Right lung (tissue), 5 donors: Measurements from ENCODE around the gene PIK3R5. TPM values are rescaled to one million over a fixed set of nuclear protein-coding genes. Genes with fewer than 3 reads are reported as not detected.

Experiments used
- DNase-seq, 2 donors: peaks; one replicate each; pipeline ENCODE4 v3.0.0-alpha.2; 2013
- polyA plus RNA-seq, 5 donors: library from polyadenylated mRNA; unstranded; fragments of 120-200 nt; gene quantifications; one replicate each; pipeline versions ENCODE4 v1.2.1 to v1.2.3, GENCODE V29; 2013; ENCODE audit warnings: inconsistent platforms in 1 of 5, low replicate concordance in 1 of 5; ENCODE audit not compliant: insufficient read length in 5 of 5, insufficient read depth in 1 of 5

PIK3R5 gene
- polyA plus RNA-seq, 5 donors = 1.4 to 2.4 (median 1.8) TPM

GRCh38 chr17:8881606-8882005 is 83.9 kb downstream of the PIK3R5 start:
- DNase-seq = no peak

GRCh38 chr17:8880466-8880865 is 85.0 kb downstream of the PIK3R5 start:
- DNase-seq = no peak

GRCh38 chr17:8879410-8879809 is 86.1 kb downstream of the PIK3R5 start:
- DNase-seq = no peak

- no peak for DNase-seq
Observed at GRCh38 chr17:8877984-8878383, 87.5 kb downstream of the PIK3R5 start.

GRCh38 chr17:8875957-8876356 is 89.5 kb downstream of the PIK3R5 start:
- no peak for DNase-seq

GRCh38 chr17:8875436-8875835 is 90.1 kb downstream of the PIK3R5 start:
- no peak for DNase-seq

- no peak for DNase-seq
Observed at GRCh38 chr17:8873801-8874715, 91.4 kb downstream of the PIK3R5 start.

GRCh38 chr17:8872705-8873435 is 92.6 kb downstream of the PIK3R5 start:
- no peak for DNase-seq

- DNase-seq = no peak
Observed at GRCh38 chr17:8872036-8872704, 93.3 kb downstream of the PIK3R5 start.

GRCh38 chr17:8871081-8871581 is 94.4 kb downstream of the PIK3R5 start:
- DNase-seq = no peak

- no peak for DNase-seq
Observed at GRCh38 chr17:8870406-8871040, 95.0 kb downstream of the PIK3R5 start.

- no peak for DNase-seq
Observed at GRCh38 chr17:8869114-8869815, 96.2 kb downstream of the PIK3R5 start.

GRCh38 chr17:8868529-8868951 is 97.0 kb downstream of the PIK3R5 start:
- DNase-seq = no peak

- DNase-seq = no peak
Observed at GRCh38 chr17:8868092-8868491, 97.4 kb downstream of the PIK3R5 start.

GRCh38 chr17:8867361-8867981 is 98.0 kb downstream of the PIK3R5 start, which contains the start of gene PIK3R6:
PIK3R6 (minus strand) TSS chr17:8867674; CDS start chr17:8849794, 17,880 bp downstream.
- no peak for DNase-seq

- no peak for DNase-seq
Observed at GRCh38 chr17:8865811-8866210, 99.7 kb downstream of the PIK3R5 start.

- DNase-seq = no peak
Observed at GRCh38 chr17:8865385-8865784, 100.1 kb downstream of the PIK3R5 start.

GRCh38 chr17:8862213-8863056 is 103.1 kb downstream of the PIK3R5 start:
- DNase-seq = no peak

- DNase-seq = no peak
Observed at GRCh38 chr17:8861495-8862181, 103.9 kb downstream of the PIK3R5 start.
